Activated CD4-positive, alpha-beta T cell treated with anti-CD3 and anti-CD28 coated beads, Interleukin-2, amount 10 ng/mL, durations not matched to agents 7 days and 5 days (primary cell): ENCODE measurements around the gene FAH. TPM values are rescaled to one million over a fixed set of nuclear protein-coding genes. Genes with fewer than 3 reads are reported as not detected.

Experiments used
- CTCF ChIA-PET: fragments of 350-600 bp; sonication (Branson Sonifier 250); formaldehyde crosslinking; loops from one replicate; lab custom pipeline; 2021; ENCODE audit warnings: antibody characterized with exemption; lab: Charles Lee
- POLR2A ChIA-PET: fragments of 350-600 bp; sonication (Branson Sonifier 250); formaldehyde crosslinking; loops from one replicate; lab custom pipeline; 2021; ENCODE audit warnings: antibody characterized with exemption; lab: Charles Lee
- DNase-seq: peaks from one replicate; pipeline ENCODE4 v3.0.0-alpha.2; 2020
- H3K27ac Mint-ChIP-seq: one replicate; pipeline ENCODE4 v1.8.0; 2021; ENCODE audit warnings: mild to moderate bottlenecking, moderate library complexity, mixed read lengths
- H3K27me3 Mint-ChIP-seq: one replicate; pipeline ENCODE4 v1.8.0; 2021; ENCODE audit warnings: mixed read lengths
- H3K36me3 Mint-ChIP-seq: one replicate; pipeline ENCODE4 v1.8.0; 2021; ENCODE audit warnings: low read depth, mixed read lengths
- H3K4me1 Mint-ChIP-seq: one replicate; pipeline ENCODE4 v1.8.0; 2021; ENCODE audit warnings: mixed read lengths
- H3K4me3 Mint-ChIP-seq: one replicate; pipeline ENCODE4 v1.8.0; 2021; ENCODE audit warnings: mild to moderate bottlenecking, moderate library complexity, mixed read lengths
- H3K9me3 Mint-ChIP-seq: one replicate; pipeline ENCODE4 v1.8.0; 2021; ENCODE audit warnings: mixed read lengths
- total RNA-seq, 2 experiments: library from RNA; stranded (reverse); gene quantifications; one replicate each; pipeline ENCODE4 v1.2.3, GENCODE V29; 2021

FAH gene
- total RNA-seq, 2 experiments from 2014 or later, result 19.7 to 23.3 TPM

DNA sequence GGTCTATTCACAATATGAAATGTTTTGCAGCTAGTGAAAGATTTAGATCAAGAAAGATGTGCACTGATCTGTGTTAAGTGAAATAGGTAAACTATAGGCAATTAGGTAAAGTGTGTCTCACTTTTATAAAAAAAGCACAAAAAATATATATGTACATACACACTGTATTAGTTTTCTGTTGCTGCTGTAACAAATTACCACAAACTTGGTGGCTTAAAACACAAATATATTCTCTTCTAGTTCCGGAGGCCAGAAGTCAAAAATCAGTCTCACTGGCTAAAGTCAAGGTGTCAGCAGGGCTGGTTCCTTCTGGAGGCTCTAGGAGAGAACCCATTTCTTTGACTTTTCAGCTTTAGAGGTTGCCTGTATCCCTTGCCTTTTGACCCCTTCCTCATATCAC is 11.1 kb downstream of the FAH start:
- Mint-ChIP-seq H3K27me3 (no peaks in the 10 kb centered on the region), H3K9me3 (no peaks in the 10 kb centered on the region), H3K36me3 (peaks cover 50% of the 10 kb centered on the region), H3K27ac (no peak overlapping the region), H3K4me3 (no peak overlapping the region), H3K4me1 (peaks cover 26% of the 10 kb centered on the region)
- CTCF ChIA-PET, result interaction anchor here (0.6 to 1.5 kb wide), 3 partner anchors 10 to 268 kb away, joined by 3 read pairs; no protein-coding TSS in a partner anchor
- DNase-seq, result no peak
- POLR2A ChIA-PET, result no interaction called here

- DNase-seq, result no peak
- Mint-ChIP-seq H3K27ac (no peak overlapping the region), H3K36me3 (peaks cover 22% of the 10 kb centered on the region), H3K27me3 (no peaks in the 10 kb centered on the region), H3K9me3 (no peaks in the 10 kb centered on the region), H3K4me3 (no peak overlapping the region), H3K4me1 (no peaks in the 10 kb centered on the region)
- POLR2A ChIA-PET, result interaction anchor here (0.6 kb wide), 1 partner anchor 10 kb away, joined by 4 read pairs; no protein-coding TSS in a partner anchor
- CTCF ChIA-PET, result no interaction called here
Observed at GRCh38 chr15:80167936-80168335, 15.1 kb downstream of the FAH start.

GRCh38 chr15:80168421-80168820 is 15.6 kb downstream of the FAH start:
- Mint-ChIP-seq H3K27me3 (no peaks in the 10 kb centered on the region), H3K27ac (no peak overlapping the region), H3K9me3 (no peaks in the 10 kb centered on the region), H3K36me3 (peaks cover 17% of the 10 kb centered on the region), H3K4me1 (peaks cover 2% of the 10 kb centered on the region), H3K4me3 (no peak overlapping the region)
- ChIA-PET CTCF (no interaction called here), POLR2A (interaction anchor here (0.6 kb wide), 1 partner anchor 10 kb away, joined by 4 read pairs; no protein-coding TSS in a partner anchor)
- no peak for DNase-seq

GRCh38 chr15:80169768-80170357 is 17.1 kb downstream of the FAH start:
- ChIA-PET POLR2A (no interaction called here), CTCF (interaction anchor here (0.6 kb wide), 1 partner anchor 77 kb away, joined by 5 read pairs; no protein-coding TSS in a partner anchor)

DNA sequence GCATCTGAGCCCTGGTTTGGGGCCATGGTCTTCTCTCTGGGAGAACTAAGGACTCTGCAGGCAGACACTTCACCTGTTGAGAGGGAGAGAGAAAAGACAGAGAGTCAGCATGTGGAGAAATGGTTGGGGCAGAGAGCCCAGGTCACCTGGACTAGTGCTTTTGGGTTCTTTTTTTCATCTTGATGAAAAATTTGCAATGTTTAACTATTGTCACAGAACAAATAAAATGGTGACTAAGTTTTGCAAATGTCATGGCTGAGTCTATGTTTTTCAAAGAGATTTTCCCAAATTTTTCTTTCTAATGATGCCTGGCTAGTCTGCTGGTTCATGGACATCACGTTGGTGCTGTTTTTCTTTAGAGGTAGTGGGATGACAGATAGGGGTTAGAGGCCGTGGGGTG is 17.8 kb downstream of the FAH start:
- peaks cover 2% of the 10 kb centered on the region for H3K4me1 Mint-ChIP-seq
- H3K9me3 Mint-ChIP-seq, result no peaks in the 10 kb centered on the region
- no peak overlapping the region for H3K4me3 Mint-ChIP-seq
- peaks cover 5% of the 10 kb centered on the region for H3K36me3 Mint-ChIP-seq
- peak overlapping the region; percentile 9 for H3K27ac Mint-ChIP-seq
- ChIA-PET CTCF (interaction anchor here (0.6 kb wide), 1 partner anchor 78 kb away, joined by 5 read pairs; no protein-coding TSS in a partner anchor), POLR2A (no interaction called here)
- no peaks in the 10 kb centered on the region for H3K27me3 Mint-ChIP-seq
- DNase-seq, result no peak

More at GRCh38 chr15:80169768-80170357, 17.1 kb downstream of the FAH start:
- Mint-ChIP-seq H3K27me3 (no peaks in the 10 kb centered on the region), H3K4me3 (no peak overlapping the region), H3K4me1 (peaks cover 2% of the 10 kb centered on the region), H3K9me3 (no peaks in the 10 kb centered on the region), H3K27ac (no peak overlapping the region), H3K36me3 (peaks cover 5% of the 10 kb centered on the region)
- DNase-seq, result no peak

GRCh38 chr15:80171787-80172186 is 19.0 kb downstream of the FAH start:
- H3K4me3 Mint-ChIP-seq, result no peak overlapping the region

DNA sequence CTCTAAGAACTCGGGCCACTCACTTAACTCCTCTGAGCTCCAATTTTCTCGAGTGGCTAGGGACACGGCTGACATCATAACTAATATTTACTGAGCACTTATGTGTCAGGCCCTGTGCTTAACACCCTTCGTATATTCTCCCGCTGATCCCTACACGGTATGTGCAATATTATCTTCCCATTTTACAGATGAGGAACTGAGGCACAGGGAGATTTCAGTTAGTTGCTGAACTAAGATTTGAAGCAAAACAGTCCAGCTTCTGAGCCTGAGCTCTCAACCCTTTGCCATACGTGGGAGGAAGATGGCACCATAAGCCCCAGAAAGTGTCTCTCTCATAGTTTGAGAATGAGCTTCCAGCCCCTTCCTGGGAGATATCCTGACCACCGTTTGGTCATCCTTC is 19.6 kb downstream of the FAH start:
- CTCF ChIA-PET, result interaction anchor here (0.5 to 2.3 kb wide), 3 partner anchors 12 to 201 kb away, joined by 3 to 11 read pairs (median 3); partner anchors contain the start of gene BCL2A1
- Mint-ChIP-seq H3K9me3 (no peaks in the 10 kb centered on the region), H3K36me3 (peaks cover 5% of the 10 kb centered on the region)

More at GRCh38 chr15:80171787-80172186, 19.0 kb downstream of the FAH start:
- Mint-ChIP-seq H3K27ac (no peak overlapping the region), H3K36me3 (peaks cover 5% of the 10 kb centered on the region), H3K4me1 (peaks cover 2% of the 10 kb centered on the region), H3K27me3 (no peaks in the 10 kb centered on the region), H3K9me3 (no peaks in the 10 kb centered on the region)
- ChIA-PET CTCF (interaction anchor here (2.3 kb wide), 1 partner anchor 11 kb away, joined by 11 read pairs; no protein-coding TSS in a partner anchor), POLR2A (interaction anchor here (0.6 kb wide), 1 partner anchor 9 kb away, joined by 3 read pairs; no protein-coding TSS in a partner anchor)
- DNase-seq, result no peak

GRCh38 chr15:80173022-80173759 is 20.4 kb downstream of the FAH start:
- DNase-seq, result peak; percentile 80
- ChIA-PET POLR2A (no interaction called here), CTCF (interaction anchor here (0.8 to 2.3 kb wide), 7 partner anchors 9 to 202 kb away, joined by 3 to 11 read pairs (median 3); partner anchors contain the start of gene BCL2A1)
- Mint-ChIP-seq H3K4me1 (peaks cover 2% of the 10 kb centered on the region), H3K27me3 (no peaks in the 10 kb centered on the region), H3K4me3 (no peak overlapping the region), H3K36me3 (peaks cover 5% of the 10 kb centered on the region), H3K27ac (no peak overlapping the region), H3K9me3 (no peaks in the 10 kb centered on the region)

More for the DNA sequence above, 19.6 kb downstream of the FAH start:
- Mint-ChIP-seq H3K27ac (no peak overlapping the region), H3K27me3 (no peaks in the 10 kb centered on the region), H3K4me3 (no peak overlapping the region), H3K4me1 (peaks cover 2% of the 10 kb centered on the region)
- no peak for DNase-seq
- POLR2A ChIA-PET, result interaction anchor here (0.6 kb wide), 1 partner anchor 9 kb away, joined by 3 read pairs; no protein-coding TSS in a partner anchor

DNA sequence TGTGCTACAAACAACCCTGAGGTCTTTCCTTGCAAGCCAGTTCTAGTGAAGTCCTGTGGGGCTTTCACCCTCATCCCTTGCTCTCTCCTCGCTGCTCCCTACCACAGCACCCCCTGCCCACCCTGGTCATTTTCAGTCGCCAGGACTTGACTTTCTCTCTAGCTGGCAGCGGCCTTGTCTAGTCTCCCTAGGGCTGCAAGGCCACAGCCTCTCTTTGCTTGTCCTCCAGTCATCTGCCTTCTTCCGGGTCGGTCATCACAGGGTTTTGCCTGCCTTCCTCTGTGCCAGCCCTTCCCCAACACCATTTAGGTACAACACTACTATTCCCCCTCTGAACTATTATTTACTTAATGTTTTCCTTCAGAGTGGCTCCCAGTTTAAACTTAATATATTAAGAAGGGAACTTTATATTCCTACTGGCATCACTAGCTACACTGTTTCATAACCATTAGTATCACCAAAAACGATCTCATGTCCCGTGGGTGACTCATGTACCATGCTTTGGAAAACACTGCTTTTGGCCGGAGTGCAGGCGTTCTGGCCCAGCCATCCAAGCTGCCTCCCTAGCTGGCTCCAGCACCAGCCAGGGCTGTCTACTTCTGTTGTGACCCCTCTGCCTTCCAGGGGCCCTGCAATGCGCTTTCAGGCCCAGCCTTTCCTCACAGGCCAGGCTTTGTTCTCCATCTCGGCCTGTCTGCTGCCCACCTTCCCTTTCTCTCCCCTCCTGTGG is 21.4 kb downstream of the FAH start:
- H3K27ac Mint-ChIP-seq, result no peak overlapping the region
- H3K9me3 Mint-ChIP-seq, result no peaks in the 10 kb centered on the region
- CTCF ChIA-PET, result interaction anchor here (0.5 to 2.3 kb wide), 7 partner anchors 10 to 269 kb away, joined by 3 to 11 read pairs (median 3); no protein-coding TSS in a partner anchor
- H3K4me3 Mint-ChIP-seq, result no peak overlapping the region
- peaks cover 2% of the 10 kb centered on the region for H3K4me1 Mint-ChIP-seq
- peaks cover 6% of the 10 kb centered on the region for H3K36me3 Mint-ChIP-seq
- POLR2A ChIA-PET, result no interaction called here
- no peaks in the 10 kb centered on the region for H3K27me3 Mint-ChIP-seq
- no peak for DNase-seq

DNA sequence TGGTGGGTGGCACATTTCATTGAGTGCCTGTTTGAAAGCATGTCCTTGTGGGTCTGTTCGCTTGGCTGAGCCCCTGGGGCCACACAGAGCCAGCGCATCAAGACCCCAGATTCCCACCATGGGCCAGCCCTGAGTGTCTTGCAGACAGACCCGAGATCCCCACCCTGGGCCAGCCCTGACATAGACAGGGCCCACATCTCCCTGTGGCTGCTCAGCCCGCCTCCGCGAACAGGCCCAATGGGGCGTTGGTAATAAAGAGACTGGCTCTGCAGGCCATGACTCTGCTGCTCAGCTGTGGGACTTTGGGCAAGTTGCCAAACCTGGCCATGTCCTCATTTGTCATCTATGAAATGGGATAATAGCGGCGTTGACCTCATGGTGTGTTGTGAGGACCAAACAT is 22.6 kb downstream of the FAH start:
- POLR2A ChIA-PET, result no interaction called here

DNA sequence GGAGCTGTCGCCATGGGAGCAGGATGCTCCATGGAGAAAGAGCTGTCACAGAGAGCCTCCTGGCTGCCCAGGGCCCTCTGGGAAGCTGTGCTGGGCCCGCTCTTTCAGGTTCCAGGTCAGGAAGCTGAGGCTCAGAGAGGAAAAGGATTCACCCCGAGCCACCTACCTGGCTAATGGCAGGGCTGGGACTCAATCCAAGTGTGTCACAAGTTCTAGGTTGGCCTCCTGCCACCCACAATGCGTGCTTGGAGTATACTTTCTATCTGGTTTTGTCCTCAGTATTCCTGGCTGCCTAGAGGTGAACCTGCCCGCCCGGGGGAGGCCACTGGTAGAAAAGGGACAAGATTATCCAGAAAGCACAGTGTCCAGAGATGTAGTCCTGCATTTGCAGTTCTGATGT is 23.6 kb downstream of the FAH start:
- CTCF ChIA-PET, result no interaction called here
- no peak overlapping the region for H3K27ac Mint-ChIP-seq

More for the DNA sequence above, 22.6 kb downstream of the FAH start:
- CTCF ChIA-PET, result interaction anchor here (0.7 kb wide), 1 partner anchor 14 kb away, joined by 6 read pairs; no protein-coding TSS in a partner anchor
- Mint-ChIP-seq H3K27ac (no peak overlapping the region), H3K4me1 (peaks cover 2% of the 10 kb centered on the region), H3K27me3 (no peaks in the 10 kb centered on the region), H3K9me3 (no peaks in the 10 kb centered on the region), H3K4me3 (no peak overlapping the region), H3K36me3 (peaks cover 5% of the 10 kb centered on the region)
- DNase-seq, result no peak

DNA sequence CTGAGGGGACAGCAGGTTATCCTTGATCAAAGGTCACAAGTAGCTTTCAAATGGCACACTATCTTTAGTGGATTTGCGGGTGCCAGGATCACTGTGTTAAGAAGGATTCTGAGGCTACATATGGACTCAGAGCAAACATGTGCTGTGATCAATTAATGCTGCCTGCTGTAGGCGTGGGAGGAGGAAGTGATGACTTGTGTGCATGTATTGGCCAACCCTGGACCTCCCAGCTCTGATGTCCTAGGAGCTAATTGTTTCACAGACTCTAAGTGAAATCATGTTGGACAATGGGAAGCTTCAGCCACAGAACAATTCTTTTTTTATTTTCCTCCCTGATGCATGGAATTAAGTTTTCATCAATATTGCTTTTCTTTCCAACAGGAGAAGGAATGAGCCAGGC is 24.4 kb downstream of the FAH start:
- H3K27me3 Mint-ChIP-seq, result no peaks in the 10 kb centered on the region
- no peak overlapping the region for H3K27ac Mint-ChIP-seq
- no peak overlapping the region for H3K4me3 Mint-ChIP-seq
- no peaks in the 10 kb centered on the region for H3K9me3 Mint-ChIP-seq
- DNase-seq, result no peak
- peaks cover 5% of the 10 kb centered on the region for H3K36me3 Mint-ChIP-seq
- CTCF ChIA-PET, result no interaction called here
- peaks cover 2% of the 10 kb centered on the region for H3K4me1 Mint-ChIP-seq
- POLR2A ChIA-PET, result interaction anchor here (0.6 kb wide), 1 partner anchor 101 kb away, joined by 4 read pairs; no protein-coding TSS in a partner anchor

More for the DNA sequence above, 23.6 kb downstream of the FAH start:
- H3K4me3 Mint-ChIP-seq, result no peak overlapping the region
- H3K9me3 Mint-ChIP-seq, result no peaks in the 10 kb centered on the region
- DNase-seq, result no peak
- H3K36me3 Mint-ChIP-seq, result peaks cover 2% of the 10 kb centered on the region
- peaks cover 2% of the 10 kb centered on the region for H3K4me1 Mint-ChIP-seq
- POLR2A ChIA-PET, result interaction anchor here (0.6 kb wide), 1 partner anchor 100 kb away, joined by 4 read pairs; no protein-coding TSS in a partner anchor
- no peaks in the 10 kb centered on the region for H3K27me3 Mint-ChIP-seq
